Large intestine (tissue), 3 donors: ENCODE results near the gene C13orf42. TPM values are rescaled to one million over a fixed set of nuclear protein-coding genes. Genes with fewer than 3 reads are reported as not detected.

Source experiments
- DNase-seq, 2 donors: peaks; one replicate each; pipeline versions ENCODE4 v3.0.0 to v3.0.0-alpha.2; 2013
- H3K27ac ChIP-seq: one replicate; pipeline ENCODE4 v1.5.1; 2013; ENCODE audit warnings: low read length
- H3K27me3 ChIP-seq: 2 replicates; pipeline ENCODE4 v1.6.1; 2013; ENCODE audit warnings: low read length; ENCODE audit not compliant: control insufficient read depth, insufficient read depth
- H3K36me3 ChIP-seq: 2 replicates; pipeline ENCODE4 v1.6.1; 2013; ENCODE audit warnings: low read length; ENCODE audit not compliant: control insufficient read depth, insufficient read depth
- H3K4me1 ChIP-seq: one replicate; pipeline ENCODE4 v1.6.1; 2013; ENCODE audit warnings: low read length; ENCODE audit not compliant: control insufficient read depth, insufficient read depth
- H3K4me3 ChIP-seq: one replicate; pipeline ENCODE4 v1.5.1; 2013; ENCODE audit warnings: low read length
- H3K9me3 ChIP-seq: one replicate; pipeline ENCODE4 v1.6.1; 2013; ENCODE audit warnings: mild to moderate bottlenecking, low read depth, low read length, moderate library complexity; ENCODE audit not compliant: control insufficient read depth
- WGBS: methylation state at CpG from one replicate; pipeline ENCODE4 v1.1.5; 2013; ENCODE audit warnings: low lambda C conversion rate; ENCODE audit not compliant: insufficient coverage; 5-methylcytosine and 5-hydroxymethylcytosine counted together
- polyA plus RNA-seq: library from polyadenylated mRNA; unstranded; fragments of 120-200 nt; gene quantifications from one replicate; pipeline ENCODE4 v1.2.1, GENCODE V29; 2013

C13orf42 gene
- polyA plus RNA-seq, 1 donor, result not detected

GRCh38 chr13:51067210-51067701 is 43.8 kb downstream of the C13orf42 start:
- Histone ChIP-seq H3K36me3 (no peaks in the 10 kb centered on the region), H3K4me1 (peaks cover 2% of the 10 kb centered on the region), H3K27me3 (no peaks in the 10 kb centered on the region), H3K27ac (no peak overlapping the region), H3K9me3 (no peaks in the 10 kb centered on the region), H3K4me3 (no peak overlapping the region)
- WGBS, result 64% methylated on average over 2 of the region's 9 CpGs
- no peak for DNase-seq

GRCh38 chr13:51066091-51066831 is 44.8 kb downstream of the C13orf42 start:
- H3K9me3 ChIP-seq, result no peaks in the 10 kb centered on the region
- 70% methylated on average over 2 of the region's 15 CpGs for WGBS
- DNase-seq, result no peak
- H3K36me3 ChIP-seq, result no peaks in the 10 kb centered on the region
- no peak overlapping the region for H3K4me3 ChIP-seq
- peaks cover 2% of the 10 kb centered on the region for H3K4me1 ChIP-seq
- no peak overlapping the region for H3K27ac ChIP-seq
- H3K27me3 ChIP-seq, result no peaks in the 10 kb centered on the region

- no peak for DNase-seq
- Histone ChIP-seq H3K4me3 (no peak overlapping the region), H3K36me3 (no peaks in the 10 kb centered on the region), H3K27ac (no peak overlapping the region), H3K9me3 (no peaks in the 10 kb centered on the region), H3K4me1 (peaks cover 2% of the 10 kb centered on the region), H3K27me3 (no peaks in the 10 kb centered on the region)
- WGBS, result no CpG with 5 or more reads among the region's 10 CpGs
Measured at GRCh38 chr13:51065372-51066090, 45.5 kb downstream of the C13orf42 start.

GRCh38 chr13:51064753-51065152 is 46.3 kb downstream of the C13orf42 start:
- WGBS, result no CpG with 5 or more reads among the region's 4 CpGs
- Histone ChIP-seq H3K27ac (no peak overlapping the region), H3K36me3 (no peaks in the 10 kb centered on the region), H3K4me1 (peaks cover under 1% of the 10 kb centered on the region), H3K9me3 (no peaks in the 10 kb centered on the region), H3K4me3 (no peak overlapping the region), H3K27me3 (no peaks in the 10 kb centered on the region)
- DNase-seq, result no peak

- Histone ChIP-seq H3K4me1 (no peaks in the 10 kb centered on the region), H3K27me3 (no peaks in the 10 kb centered on the region), H3K4me3 (no peak overlapping the region), H3K9me3 (no peaks in the 10 kb centered on the region), H3K27ac (no peak overlapping the region), H3K36me3 (no peaks in the 10 kb centered on the region)
- DNase-seq, result no peak
- WGBS, result 100% methylated on average over 1 of the region's 3 CpGs
Measured at GRCh38 chr13:51063909-51064308, 47.2 kb downstream of the C13orf42 start.

GRCh38 chr13:51058461-51059167 is 52.5 kb downstream of the C13orf42 start:
- H3K9me3 ChIP-seq, result no peaks in the 10 kb centered on the region
- H3K27me3 ChIP-seq, result no peaks in the 10 kb centered on the region
- WGBS, result 86% methylated on average over 1 of the region's 6 CpGs
- no peak overlapping the region for H3K4me3 ChIP-seq
- no peaks in the 10 kb centered on the region for H3K4me1 ChIP-seq
- no peak for DNase-seq
- no peaks in the 10 kb centered on the region for H3K36me3 ChIP-seq
- H3K27ac ChIP-seq, result no peak overlapping the region

GRCh38 chr13:51057906-51058305 is 53.2 kb downstream of the C13orf42 start:
- DNase-seq, result no peak
- no peak overlapping the region for H3K27ac ChIP-seq
- no peak overlapping the region for H3K4me3 ChIP-seq
- H3K9me3 ChIP-seq, result no peaks in the 10 kb centered on the region
- no CpG with 5 or more reads among the region's 1 CpG for WGBS
- H3K27me3 ChIP-seq, result no peaks in the 10 kb centered on the region
- H3K4me1 ChIP-seq, result no peaks in the 10 kb centered on the region
- no peaks in the 10 kb centered on the region for H3K36me3 ChIP-seq

GRCh38 chr13:51057001-51057400 is 54.1 kb downstream of the C13orf42 start:
- no peak for DNase-seq
- no peaks in the 10 kb centered on the region for H3K4me1 ChIP-seq
- H3K4me3 ChIP-seq, result no peak overlapping the region
- no peaks in the 10 kb centered on the region for H3K27me3 ChIP-seq
- no peak overlapping the region for H3K27ac ChIP-seq
- H3K36me3 ChIP-seq, result no peaks in the 10 kb centered on the region
- H3K9me3 ChIP-seq, result no peaks in the 10 kb centered on the region

GRCh38 chr13:51052581-51052980 is 58.5 kb downstream of the C13orf42 start:
- DNase-seq, result no peak
- WGBS, result 100% methylated on average over 1 of the region's 3 CpGs
- H3K36me3 ChIP-seq, result no peaks in the 10 kb centered on the region
- H3K27me3 ChIP-seq, result no peaks in the 10 kb centered on the region
- no peak overlapping the region for H3K27ac ChIP-seq
- peaks cover 2% of the 10 kb centered on the region for H3K4me1 ChIP-seq
- H3K9me3 ChIP-seq, result no peaks in the 10 kb centered on the region
- no peak overlapping the region for H3K4me3 ChIP-seq

- WGBS, result no CpG with 5 or more reads among the region's 14 CpGs
- Histone ChIP-seq H3K36me3 (no peaks in the 10 kb centered on the region), H3K9me3 (no peaks in the 10 kb centered on the region), H3K4me3 (no peak overlapping the region), H3K27ac (no peak overlapping the region), H3K27me3 (no peaks in the 10 kb centered on the region), H3K4me1 (peaks cover 2% of the 10 kb centered on the region)
- DNase-seq, result no peak
Measured at GRCh38 chr13:51050021-51050830, 60.8 kb downstream of the C13orf42 start.
